Hypothalamus (tissue), 51 donors: Measurements from ENCODE around the gene ART5.
"Not testable (repeated sequence)": the region's sequence is repeated elsewhere in the genome, so short reads cannot be mapped to it uniquely, and the experiment has no call there.

ENCODE experiments used
- DNase-seq, 51 donors: peaks; one replicate each; lab custom pipeline; 2025; lab: John Stamatoyannopoulos, UW

The ART5 gene

GRCh38 chr11:3659595-3660515 is 18.1 kb upstream of the ART5 start:
- DNase-seq = no peak

GRCh38 chr11:3658252-3658651 is 16.5 kb upstream of the ART5 start:
- no peak for DNase-seq

GRCh38 chr11:3657331-3657730 is 15.5 kb upstream of the ART5 start:
- DNase-seq = not testable (repeated sequence)

- DNase-seq = no peak
Observed at GRCh38 chr11:3655547-3655946, 13.8 kb upstream of the ART5 start.

- not testable (repeated sequence) for DNase-seq
Observed at GRCh38 chr11:3652514-3652913, 10.7 kb upstream of the ART5 start.

GRCh38 chr11:3649374-3649773 is 7.6 kb upstream of the ART5 start:
- DNase-seq = not testable (repeated sequence)

- not testable (repeated sequence) for DNase-seq
Observed at GRCh38 chr11:3648843-3649242, 7.1 kb upstream of the ART5 start.

- DNase-seq = no peak
Observed at GRCh38 chr11:3645552-3645951, 3.8 kb upstream of the ART5 start.

GRCh38 chr11:3644817-3645235 is 3.0 kb upstream of the ART5 start, which contains the start of gene ART1:
ART1 (plus strand) TSS chr11:3645128; CDS start chr11:3659214, 14,086 bp downstream.
- DNase-seq = no peak

GRCh38 chr11:3643102-3643546 is 1.3 kb upstream of the ART5 start:
- not testable (repeated sequence) for DNase-seq

GRCh38 chr11:3642071-3642951 is 519 bp upstream of the ART5 start:
- DNase-seq = peak in 16 of 51 donors; percentile 10 to 54 (median 21)

- no peak for DNase-seq
Observed at GRCh38 chr11:3641191-3641590, 601 bp downstream of the ART5 start.

- no peak for DNase-seq
Observed at GRCh38 chr11:3639841-3640240, 2.0 kb downstream of the ART5 start.

- DNase-seq = no peak
Observed at GRCh38 chr11:3638513-3638912, 3.3 kb downstream of the ART5 start.

GRCh38 chr11:3637201-3637600 is 4.6 kb downstream of the ART5 start:
- DNase-seq = no peak

- no peak for DNase-seq
Observed at GRCh38 chr11:3635641-3636375, 6.0 kb downstream of the ART5 start.

- DNase-seq = no peak
Observed at GRCh38 chr11:3632070-3632660, 9.6 kb downstream of the ART5 start.

- DNase-seq = no peak
Observed at GRCh38 chr11:3631331-3631730, 10.5 kb downstream of the ART5 start.

- no peak for DNase-seq
Observed at GRCh38 chr11:3627291-3627690, 14.5 kb downstream of the ART5 start.
